B cell (primary cell): ENCODE measurements around the gene SLC39A11. TPM values are rescaled to one million over a fixed set of nuclear protein-coding genes. Genes with fewer than 3 reads are reported as not detected.

Source experiments
- ATAC-seq: fragments of 200-7000 bp; cut with Tn5 transposase; one replicate; pipeline ENCODE4 v1.10.0; 2021; ENCODE audit warnings: low read depth, mild to moderate bottlenecking, moderate number of reproducible peaks, moderate library complexity
- CTCF ChIA-PET: fragments of 350-600 bp; sonication (Branson Sonifier 250); formaldehyde crosslinking; loops from one replicate; lab custom pipeline; 2021; ENCODE audit warnings: antibody characterized with exemption, inconsistent platforms; lab: Charles Lee
- POLR2A ChIA-PET: fragments of 350-600 bp; sonication (Branson Sonifier 250); formaldehyde crosslinking; loops from one replicate; lab custom pipeline; 2021; ENCODE audit warnings: antibody characterized with exemption; lab: Charles Lee
- DNase-seq: peaks from one replicate; pipeline ENCODE4 v3.0.0; 2013
- H2AFZ ChIP-seq: 2 replicates; pipeline ENCODE4 v1.6.1; 2012; ENCODE audit warnings: mild to moderate bottlenecking, low read depth, low read length; ENCODE audit not compliant: insufficient read depth, poor library complexity, severe bottlenecking
- H3K27ac ChIP-seq, 2 donors: 1 replicate in 1 of 2; 2 replicates in 1 of 2; pipeline ENCODE4 v1.5.1; 2012 to 2013; ENCODE audit warnings: low read length in 2 of 2, mild to moderate bottlenecking in 2 of 2, moderate library complexity in 1 of 2
- H3K27me3 ChIP-seq, 4 experiments: fragments of 200-600 bp in 1 of 4; sonication (generic) in 1 of 4; replicated peaks in 1 of 4; 1 replicate in 2 of 4; 2 replicates in 2 of 4; pipeline versions ENCODE4 v1.6.1 to v1.7.0; 2013 to 2016; ENCODE audit warnings: low read length in 3 of 4, mild to moderate bottlenecking in 2 of 4, mixed read lengths in 1 of 4, moderate library complexity in 1 of 4; ENCODE audit not compliant: insufficient read depth in 4 of 4, control insufficient read depth in 3 of 4; ENCODE audit errors: control extremely low read depth in 1 of 4
- H3K36me3 ChIP-seq, 2 experiments: replicated peaks in 1 of 2; 1 replicate in 1 of 2; 2 replicates in 1 of 2; pipeline versions ENCODE4 v1.6.1 to v1.7.1; 2013; ENCODE audit warnings: low read length in 1 of 2; ENCODE audit not compliant: insufficient read depth in 2 of 2, control insufficient read depth in 1 of 2; ENCODE audit errors: control extremely low read depth in 1 of 2, extremely low read depth in 1 of 2
- H3K4me1 ChIP-seq, 2 donors: fragments of 200-600 bp in 1 of 2; sonication (generic) in 1 of 2; 1 replicate in 1 of 2; 2 replicates in 1 of 2; pipeline versions ENCODE4 v1.5.1 to v1.6.1; 2013 to 2017; ENCODE audit warnings: low read length in 2 of 2; ENCODE audit not compliant: control insufficient read depth in 2 of 2, insufficient read depth in 2 of 2
- H3K4me2 ChIP-seq: replicated peaks from 2 replicates; pipeline ENCODE3; 2012; ENCODE audit warnings: mild to moderate bottlenecking, low read depth, low read length; ENCODE audit not compliant: poor library complexity, severe bottlenecking
- H3K4me3 ChIP-seq, 5 experiments: fragments of 200-600 bp in 1 of 5; sonication (generic) in 1 of 5; 1 replicate in 3 of 5; 2 replicates in 2 of 5; pipeline versions ENCODE4 v1.5.1 to v1.7.0; 2011 to 2016; ENCODE audit warnings: low read length in 4 of 5, mild to moderate bottlenecking in 4 of 5, low read depth in 2 of 5, control low read depth in 1 of 5, moderate library complexity in 1 of 5; ENCODE audit not compliant: insufficient read depth in 1 of 5; ENCODE audit errors: control extremely low read depth in 1 of 5, extremely low read depth in 1 of 5
- H3K79me2 ChIP-seq: fragments of 200-600 bp; sonication (generic); one replicate; pipeline ENCODE4 v1.6.0; 2016; ENCODE audit warnings: low read length; ENCODE audit not compliant: control insufficient read depth, insufficient read depth
- H3K9ac ChIP-seq: fragments of 200-600 bp; sonication (generic); 2 replicates; pipeline ENCODE4 v1.6.1; 2017; ENCODE audit warnings: mild to moderate bottlenecking, low read length, moderate library complexity
- H3K9me3 ChIP-seq, 3 donors: one replicate each; pipeline versions ENCODE4 v1.6.1 to v1.7.1; 2013; ENCODE audit warnings: low read length in 2 of 3; ENCODE audit not compliant: control insufficient read depth in 2 of 3, insufficient read depth in 1 of 3; ENCODE audit errors: control extremely low read depth in 1 of 3
- H4K20me1 ChIP-seq: 2 replicates; pipeline ENCODE4 v1.6.0; 2012; ENCODE audit warnings: mild to moderate bottlenecking, low read length; ENCODE audit not compliant: insufficient read depth, control insufficient read depth, poor library complexity, severe bottlenecking
- H3K27ac Mint-ChIP-seq: one replicate; pipeline ENCODE4 v1.8.0; 2021; ENCODE audit warnings: mixed read lengths
- H3K27me3 Mint-ChIP-seq: one replicate; pipeline ENCODE4 v1.8.0; 2021; ENCODE audit warnings: mixed read lengths
- H3K4me1 Mint-ChIP-seq: one replicate; pipeline ENCODE4 v1.8.0; 2021; ENCODE audit warnings: mixed read lengths
- H3K4me3 Mint-ChIP-seq: one replicate; pipeline ENCODE4 v1.8.0; 2021; ENCODE audit warnings: mixed read lengths
- H3K9me3 Mint-ChIP-seq: one replicate; pipeline ENCODE4 v1.8.0; 2022; ENCODE audit warnings: mixed read lengths; ENCODE audit not compliant: insufficient read depth
- CTCF ChIP-seq: fragments of 200-600 bp; IDR thresholded peaks from one replicate; pipeline ENCODE4 v1.8.0; 2022; ENCODE audit warnings: antibody characterized with exemption, mild to moderate bottlenecking
- EZH2 ChIP-seq: IDR thresholded peaks from 2 replicates; pipeline ENCODE4 v1.6.1; 2012; ENCODE audit warnings: borderline replicate concordance, low read depth, mild to moderate bottlenecking, moderate library complexity, low read length; ENCODE audit not compliant: insufficient read depth, poor library complexity, severe bottlenecking
- WGBS: methylation state at CpG from one replicate; pipeline ENCODE4 v1.1.5; 2013; ENCODE audit warnings: missing lambda C conversion rate; ENCODE audit not compliant: insufficient coverage; 5-methylcytosine and 5-hydroxymethylcytosine counted together
- intact Hi-C: fragments of 100-400 bp; cut with micrococcal nuclease; formaldehyde crosslinking; loops from one replicate; pipeline ENCODE4 v1.10.0; 2022
- polyA plus RNA-seq: library from polyadenylated mRNA; depleted of rRNA; stranded (reverse); fragments of >200 nt; gene quantifications from 2 replicates; pipeline ENCODE4 v1.2.3, GENCODE V29; 2012
- total RNA-seq, 2 donors: library from RNA; stranded (reverse); fragments of 120-200 nt in 1 of 2; gene quantifications; 1 replicate in 1 of 2; 2 replicates in 1 of 2; pipeline versions ENCODE4 v1.2.3 to v1.2.4, GENCODE V29; 2013 to 2022

The SLC39A11 gene
- total and polyA plus RNA-seq, 2 donors (not counting 1 experiment from before 2014, with no cell fraction given) = 6.9 to 39.6 TPM

GRCh38 chr17:73126716-73127473 lies 34.4 kb upstream of the SLC39A11 start:
- DNase-seq (no peak), ATAC-seq (no peak)
- peaks cover 2% of the 10 kb centered on the region for H3K4me1 Mint-ChIP-seq
- intact Hi-C loops = no loop called here
- ChIA-PET CTCF (no interaction called here), POLR2A (no interaction called here)
- Histone ChIP-seq H3K79me2 (no peaks in the 10 kb centered on the region), H3K27ac (no peak overlapping the region), H3K4me1 (peaks cover 1 to 3% of the 10 kb centered on the region in 2 donors), H3K9me3 (no peaks in the 10 kb centered on the region), H3K36me3 (no peaks in the 10 kb centered on the region), H3K4me2 (no peak overlapping the region), H4K20me1 (no peaks in the 10 kb centered on the region), H3K27me3 (peaks cover 0 to 6% (median 2%) of the 10 kb centered on the region in 4 experiments), H3K4me3 (no peak overlapping the region), H2AFZ (no peak overlapping the region), H3K9ac (no peak overlapping the region)
- no peaks in the 10 kb centered on the region for H3K9me3 Mint-ChIP-seq
- TF ChIP-seq CTCF (no peak), EZH2 (no peak)
- peaks cover 13% of the 10 kb centered on the region for H3K27me3 Mint-ChIP-seq
- 93% methylated on average over 5 of the region's 8 CpGs for WGBS
- no peak overlapping the region for H3K27ac Mint-ChIP-seq
- H3K4me3 Mint-ChIP-seq = no peak overlapping the region

- Histone ChIP-seq H2AFZ (no peak overlapping the region), H3K27me3 (no peaks in the 10 kb centered on the region), H4K20me1 (no peaks in the 10 kb centered on the region), H3K4me1 (no peaks in the 10 kb centered on the region), H3K79me2 (no peaks in the 10 kb centered on the region), H3K9me3 (no peaks in the 10 kb centered on the region), H3K9ac (no peak overlapping the region), H3K27ac (no peak overlapping the region), H3K36me3 (no peaks in the 10 kb centered on the region), H3K4me3 (no peak overlapping the region), H3K4me2 (no peak overlapping the region)
- intact Hi-C loops = no loop called here
- ATAC-seq = no peak
- ChIA-PET CTCF (no interaction called here), POLR2A (no interaction called here)
- Mint-ChIP-seq H3K27me3 (peaks cover 11% of the 10 kb centered on the region), H3K4me1 (no peaks in the 10 kb centered on the region), H3K9me3 (no peaks in the 10 kb centered on the region), H3K27ac (no peak overlapping the region), H3K4me3 (no peak overlapping the region)
- WGBS = 76% methylated on average over 6 of the region's 7 CpGs
- DNase-seq = no peak
- TF ChIP-seq CTCF (no peak), EZH2 (no peak)
Observed at GRCh38 chr17:73123606-73124320, 31.3 kb upstream of the SLC39A11 start.
